HepG2 (cell line): Measurements from ENCODE around the gene UEVLD. TPM values are rescaled to one million over a fixed set of nuclear protein-coding genes. Genes with fewer than 3 reads are reported as not detected.

Experiments
- BCLAF1 ChIP-seq: fragments of 450-650 bp; IDR thresholded peaks from 2 replicates; pipeline ENCODE4 v1.6.1; 2017; ENCODE audit warnings: mild to moderate bottlenecking
- DRAP1 ChIP-seq: IDR thresholded peaks from 2 replicates; pipeline ENCODE4 v1.6.1; 2016; ENCODE audit warnings: missing genetic modification reagents, missing compliant biosample characterization
- FOXK2 ChIP-seq: fragments of 450-650 bp; IDR thresholded peaks from 2 replicates; pipeline ENCODE4 v1.6.1; 2016
- FOXO1 ChIP-seq: sonication (generic); formaldehyde crosslinking; IDR thresholded peaks from 2 replicates; pipeline ENCODE4 v1.4.0; 2020; ENCODE audit warnings: missing genetic modification reagents
- HMG20B ChIP-seq: conservative IDR thresholded peaks from 2 replicates; pipeline ENCODE4 v1.6.1; 2016; ENCODE audit warnings: missing genetic modification reagents, missing compliant biosample characterization
- IRF1 ChIP-seq: sonication (generic); formaldehyde crosslinking; IDR thresholded peaks from 2 replicates; pipeline ENCODE4 v1.4.0; 2020; ENCODE audit warnings: low read depth, mild to moderate bottlenecking, missing genetic modification reagents
- KDM2A ChIP-seq: sonication (generic); formaldehyde crosslinking; IDR thresholded peaks from 2 replicates; pipeline ENCODE4 v1.4.0; 2020; ENCODE audit warnings: low read depth, missing genetic modification reagents, borderline replicate concordance
- MEF2D ChIP-seq: sonication (generic); formaldehyde crosslinking; IDR thresholded peaks from 2 replicates; pipeline ENCODE4 v1.5.1; 2020; ENCODE audit warnings: mild to moderate bottlenecking, missing genetic modification reagents
- MLX ChIP-seq: IDR thresholded peaks from 2 replicates; pipeline ENCODE4 v1.6.1; 2016
- PHF5A ChIP-seq: IDR thresholded peaks from one replicate; pipeline ENCODE4 v1.6.1; 2018; ENCODE audit warnings: low read depth, missing genetic modification reagents; ENCODE audit not compliant: unreplicated experiment
- RFX3 ChIP-seq: IDR thresholded peaks from 2 replicates; pipeline ENCODE4 v1.6.1; 2016; ENCODE audit warnings: missing biosample characterization, missing genetic modification reagents
- SMAD9 ChIP-seq: sonication (generic); formaldehyde crosslinking; IDR thresholded peaks from 2 replicates; pipeline ENCODE4 v1.5.1; 2020; ENCODE audit warnings: mild to moderate bottlenecking, missing genetic modification reagents
- SRF ChIP-seq: IDR thresholded peaks from 2 replicates; pipeline ENCODE4 v1.6.1; 2011; ENCODE audit warnings: mild to moderate bottlenecking, low read depth, low read length, moderate library complexity
- TCF7 ChIP-seq: sonication (generic); IDR thresholded peaks from 2 replicates; pipeline ENCODE4 v1.6.1; 2016; ENCODE audit warnings: antibody characterized with exemption, low read depth
- ZBTB1 ChIP-seq: sonication (generic); formaldehyde crosslinking; IDR thresholded peaks from 2 replicates; pipeline ENCODE4 v1.4.0; 2020; ENCODE audit warnings: missing genetic modification reagents, borderline replicate concordance
- ZBTB10 ChIP-seq: sonication (generic); formaldehyde crosslinking; IDR thresholded peaks from 2 replicates; pipeline ENCODE4 v1.4.0; 2020; ENCODE audit warnings: missing genetic modification reagents, borderline replicate concordance
- ZBTB26 ChIP-seq: IDR thresholded peaks from 2 replicates; pipeline ENCODE4 v1.6.1; 2016; ENCODE audit warnings: missing compliant biosample characterization, missing genetic modification reagents, borderline replicate concordance
- ZNF225 ChIP-seq: sonication (generic); formaldehyde crosslinking; IDR thresholded peaks from 2 replicates; pipeline ENCODE4 v1.4.0; 2020; ENCODE audit warnings: mild to moderate bottlenecking, missing genetic modification reagents
- ZNF883 ChIP-seq: sonication (generic); formaldehyde crosslinking; IDR thresholded peaks from 2 replicates; pipeline ENCODE4 v1.5.1; 2020; ENCODE audit warnings: mild to moderate bottlenecking, missing genetic modification reagents; ENCODE audit errors: not compliant biosample characterization
- polyA plus RNA-seq, 8 experiments: library from polyadenylated mRNA; depleted of rRNA in 3 of 8; stranded (reverse) in 7 of 8; unstranded in 1 of 8; fragments of >200 nt; fragmentation: Illumina TruSeq in 4 of 8; extraction: Trizol in 4 of 8; gene quantifications; 2 replicates each; pipeline versions ENCODE4 v1.2.1 to v1.2.3, GENCODE V29; 2011 to 2016; ENCODE audit warnings: low read depth in 4 of 8, missing spikeins in 1 of 8, mixed read lengths in 1 of 8; ENCODE audit not compliant: insufficient read depth in 1 of 8
- total RNA-seq, 5 experiments: library from RNA; depleted of rRNA; stranded (reverse); fragments of >200 nt; fragmentation: Illumina TruSeq; extraction: Trizol; gene quantifications; 2 replicates each; pipeline ENCODE4 v1.2.3, GENCODE V29; 2016; ENCODE audit warnings: low read depth in 1 of 5

The UEVLD gene
- total and polyA plus RNA-seq, 2 of the 13 experiments (the other 11 are each of a cell fraction or from before 2014, with no cell fraction given) = 5.7 to 13.7 TPM

GRCh38 chr11:18526521-18527296 lies 61.8 kb downstream of the UEVLD start, which contains the start of gene TSG101 (continued):
- peak; percentile 52 for TF ChIP-seq FOXO1
- peak; percentile 60 for TF ChIP-seq PHF5A
- no peak for TF ChIP-seq MLX
- TF ChIP-seq ZNF225 (CRISPR knock-in tag) = peak; percentile 87
- peak; percentile 79 for TF ChIP-seq DRAP1 (CRISPR knock-in tag)
- TF ChIP-seq ZBTB10 (CRISPR knock-in tag) = 0 out of 2 replicates have a peak, but pooled peaks have one; percentile 50
- TF ChIP-seq IRF1 (CRISPR knock-in tag) = no peak
- peak; percentile 23; the same call in 1 of the 2 replicates for TF ChIP-seq TCF7
- peak; percentile 84; the same call in 1 of the 2 replicates for TF ChIP-seq KDM2A (CRISPR knock-in tag)
- TF ChIP-seq SRF = no peak
- TF ChIP-seq HMG20B = no peak
- TF ChIP-seq FOXK2 = no peak
- no peak for TF ChIP-seq BCLAF1
- peak; percentile 90 for TF ChIP-seq ZNF883 (CRISPR knock-in tag)
- no peak for TF ChIP-seq ZBTB1 (CRISPR knock-in tag)
- peak; percentile 86; the same call in 1 of the 2 replicates for TF ChIP-seq SMAD9 (CRISPR knock-in tag)
- TF ChIP-seq RFX3 (CRISPR knock-in tag) = peak; percentile 37; the same call in 1 of the 2 replicates
- peak; percentile 65 for TF ChIP-seq MEF2D (CRISPR knock-in tag)
- TF ChIP-seq ZBTB26 (CRISPR knock-in tag) = no peak; the same call in 1 of the 2 replicates
